ENCODE results near the gene KCNH5.

Gene KCNH5

GRCh38 chr14:62988967-62989366, 56.3 kb downstream of the KCNH5 start:
- no peak for DNase-seq (ENCODE audit: low read depth in 2 of 2)

- no peak for DNase-seq (ENCODE audit: low read depth in 2 of 2)
These were observed 61.4 kb downstream of the KCNH5 start for GRCh38 chr14:62983821-62984220.

GRCh38 chr14:62980693-62981092, 64.6 kb downstream of the KCNH5 start:
- no peak for DNase-seq (ENCODE audit: low read depth in 2 of 2)

GRCh38 chr14:62957562-62957961, 87.7 kb downstream of the KCNH5 start:
- no peak for DNase-seq (ENCODE audit: low read depth in 2 of 2)

GRCh38 chr14:62956413-62956812, 88.8 kb downstream of the KCNH5 start:
- no peak for DNase-seq (ENCODE audit: low read depth in 2 of 2)

GRCh38 chr14:62954165-62954564, 91.1 kb downstream of the KCNH5 start:
- no peak for DNase-seq (ENCODE audit: low read depth in 2 of 2)

GRCh38 chr14:62952226-62952625, 93.0 kb downstream of the KCNH5 start:
- no peak for DNase-seq (ENCODE audit: low read depth in 2 of 2)

- no peak for DNase-seq (ENCODE audit: low read depth in 2 of 2)
These were observed 98.0 kb downstream of the KCNH5 start for GRCh38 chr14:62947301-62947700.

- DNase-seq (ENCODE audit: low read depth in 2 of 2) = no peak
These were observed 99.0 kb downstream of the KCNH5 start for GRCh38 chr14:62946221-62946620.

- DNase-seq (ENCODE audit: low read depth in 2 of 2) = no peak
These were observed 102.1 kb downstream of the KCNH5 start for GRCh38 chr14:62943202-62943601.

GRCh38 chr14:62939970-62940369, 105.3 kb downstream of the KCNH5 start:
- DNase-seq (ENCODE audit: low read depth in 2 of 2) = no peak

- no peak for DNase-seq (ENCODE audit: low read depth in 2 of 2)
These were observed 106.5 kb downstream of the KCNH5 start for GRCh38 chr14:62938778-62939177.

- DNase-seq (ENCODE audit: low read depth in 2 of 2) = no peak
These were observed 110.8 kb downstream of the KCNH5 start for GRCh38 chr14:62934439-62934838.

- no peak for DNase-seq (ENCODE audit: low read depth in 2 of 2)
These were observed 123.8 kb downstream of the KCNH5 start for GRCh38 chr14:62921466-62921865.

GRCh38 chr14:62916551-62916950, 128.7 kb downstream of the KCNH5 start:
- no peak for DNase-seq (ENCODE audit: low read depth in 2 of 2)

- DNase-seq (ENCODE audit: low read depth in 2 of 2) = no peak
These were observed 130.4 kb downstream of the KCNH5 start for GRCh38 chr14:62914873-62915272.

- no peak for DNase-seq (ENCODE audit: low read depth in 2 of 2)
These were observed 131.2 kb downstream of the KCNH5 start for GRCh38 chr14:62914025-62914424.

GRCh38 chr14:62908506-62908905, 136.8 kb downstream of the KCNH5 start:
- DNase-seq (ENCODE audit: low read depth in 2 of 2) = no peak

GRCh38 chr14:62905566-62905965, 139.7 kb downstream of the KCNH5 start:
- DNase-seq (ENCODE audit: low read depth in 2 of 2) = no peak

GRCh38 chr14:62897771-62898170, 147.5 kb downstream of the KCNH5 start:
- no peak for DNase-seq (ENCODE audit: low read depth in 2 of 2)

GRCh38 chr14:62896932-62897456, 148.3 kb downstream of the KCNH5 start:
- DNase-seq (ENCODE audit: low read depth in 2 of 2) = no peak

- DNase-seq (ENCODE audit: low read depth in 2 of 2) = no peak
These were observed 150.5 kb downstream of the KCNH5 start for GRCh38 chr14:62894736-62895135.

- DNase-seq (ENCODE audit: low read depth in 2 of 2) = no peak
These were observed 155.9 kb downstream of the KCNH5 start for GRCh38 chr14:62889364-62889763.

- DNase-seq (ENCODE audit: low read depth in 2 of 2) = no peak
These were observed 158.8 kb downstream of the KCNH5 start for GRCh38 chr14:62886461-62886860.

GRCh38 chr14:62885451-62885850, 159.8 kb downstream of the KCNH5 start:
- no peak for DNase-seq (ENCODE audit: low read depth in 2 of 2)

All from stimulated activated CD8-positive, alpha-beta memory T cell treated with anti-CD3 and anti-CD28 coated beads, Interleukin-7, amount 100 ng/mL, for 1 hour (primary cell).